AG09319 (cell line): ENCODE data around the gene GRIK1.

Experiments used
- DNase-seq: peaks from one replicate; pipeline ENCODE4 v3.0.0-alpha.2; 2010; ENCODE audit warnings: low read depth; ENCODE audit errors: extremely low read depth
- CTCF ChIP-seq: IDR thresholded peaks from 2 replicates; pipeline ENCODE4 v1.5.1; 2011; ENCODE audit warnings: low read depth, mild to moderate bottlenecking, inconsistent platforms, low read length, moderate library complexity

The GRIK1 gene

GRCh38 chr21:29942034-29942433, 2.2 kb upstream of the GRIK1 start:
- DNase-seq = no peak

GRCh38 chr21:29940991-29941390, 1.2 kb upstream of the GRIK1 start:
- TF ChIP-seq CTCF = no peak
- DNase-seq = no peak

More at GRCh38 chr21:29942034-29942433, 2.2 kb upstream of the GRIK1 start:
- no peak for TF ChIP-seq CTCF

- no peak for DNase-seq
- no peak for TF ChIP-seq CTCF
Measured at GRCh38 chr21:29940361-29940760, 565 bp upstream of the GRIK1 start.

- no peak for DNase-seq
- TF ChIP-seq CTCF = no peak
Measured at GRCh38 chr21:29939104-29939923, 482 bp downstream of the GRIK1 start.

GRCh38 chr21:29938776-29939103, 1.1 kb downstream of the GRIK1 start:
- no peak for TF ChIP-seq CTCF
- DNase-seq = no peak

GRCh38 chr21:29933088-29933487, 6.7 kb downstream of the GRIK1 start:
- no peak for TF ChIP-seq CTCF
- no peak for DNase-seq

- DNase-seq = no peak
- no peak for TF ChIP-seq CTCF
Measured at GRCh38 chr21:29928537-29928936, 11.3 kb downstream of the GRIK1 start.
